ENCODE data around the gene LTO1. TPM values are rescaled to one million over a fixed set of nuclear protein-coding genes. Genes with fewer than 3 reads are reported as not detected.

LTO1 gene
- total RNA-seq, 1 donor from 2014 or later: 28.5 TPM

- TF ChIP-seq, protein P1, sequence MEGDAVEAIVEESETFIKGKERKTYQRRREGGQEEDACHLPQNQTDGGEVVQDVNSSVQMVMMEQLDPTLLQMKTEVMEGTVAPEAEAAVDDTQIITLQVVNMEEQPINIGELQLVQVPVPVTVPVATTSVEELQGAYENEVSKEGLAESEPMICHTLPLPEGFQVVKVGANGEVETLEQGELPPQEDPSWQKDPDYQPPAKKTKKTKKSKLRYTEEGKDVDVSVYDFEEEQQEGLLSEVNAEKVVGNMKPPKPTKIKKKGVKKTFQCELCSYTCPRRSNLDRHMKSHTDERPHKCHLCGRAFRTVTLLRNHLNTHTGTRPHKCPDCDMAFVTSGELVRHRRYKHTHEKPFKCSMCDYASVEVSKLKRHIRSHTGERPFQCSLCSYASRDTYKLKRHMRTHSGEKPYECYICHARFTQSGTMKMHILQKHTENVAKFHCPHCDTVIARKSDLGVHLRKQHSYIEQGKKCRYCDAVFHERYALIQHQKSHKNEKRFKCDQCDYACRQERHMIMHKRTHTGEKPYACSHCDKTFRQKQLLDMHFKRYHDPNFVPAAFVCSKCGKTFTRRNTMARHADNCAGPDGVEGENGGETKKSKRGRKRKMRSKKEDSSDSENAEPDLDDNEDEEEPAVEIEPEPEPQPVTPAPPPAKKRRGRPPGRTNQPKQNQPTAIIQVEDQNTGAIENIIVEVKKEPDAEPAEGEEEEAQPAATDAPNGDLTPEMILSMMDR (IDR thresholded peaks at IDR 0.05; ENCODE audit: unreplicated experiment): no peak
- peaks cover 9% of the 10 kb centered on the region for H3K4me1 Mint-ChIP-seq (ENCODE audit: low read depth)
- no peak overlapping the region for H3K4me3 Mint-ChIP-seq (ENCODE audit: low read depth)
- peaks cover 21% of the 10 kb centered on the region for H3K36me3 Mint-ChIP-seq (ENCODE audit: insufficient read depth)
- no peaks in the 10 kb centered on the region for H3K27me3 Mint-ChIP-seq
- H3K27ac Mint-ChIP-seq: peak overlapping the region; percentile 76
- H3K9me3 Mint-ChIP-seq (ENCODE audit: low read depth): no peaks in the 10 kb centered on the region
- DNase-seq (ENCODE audit: low spot score, unreplicated experiment): no peak
These were observed 22.2 kb downstream of the LTO1 start for GRCh38 chr11:69652999-69653398.

GRCh38 chr11:69651834-69652620 is 23.1 kb downstream of the LTO1 start:
- Mint-ChIP-seq H3K9me3 (ENCODE audit: low read depth) (no peaks in the 10 kb centered on the region), H3K4me3 (ENCODE audit: low read depth) (no peak overlapping the region), H3K27ac (peak overlapping the region; percentile 45), H3K4me1 (ENCODE audit: low read depth) (peaks cover 5% of the 10 kb centered on the region), H3K27me3 (no peaks in the 10 kb centered on the region), H3K36me3 (ENCODE audit: insufficient read depth) (peaks cover 21% of the 10 kb centered on the region)
- TF ChIP-seq, protein P1 (IDR thresholded peaks at IDR 0.05; ENCODE audit: unreplicated experiment): no peak
- no peak for DNase-seq (ENCODE audit: low spot score, unreplicated experiment)

DNA sequence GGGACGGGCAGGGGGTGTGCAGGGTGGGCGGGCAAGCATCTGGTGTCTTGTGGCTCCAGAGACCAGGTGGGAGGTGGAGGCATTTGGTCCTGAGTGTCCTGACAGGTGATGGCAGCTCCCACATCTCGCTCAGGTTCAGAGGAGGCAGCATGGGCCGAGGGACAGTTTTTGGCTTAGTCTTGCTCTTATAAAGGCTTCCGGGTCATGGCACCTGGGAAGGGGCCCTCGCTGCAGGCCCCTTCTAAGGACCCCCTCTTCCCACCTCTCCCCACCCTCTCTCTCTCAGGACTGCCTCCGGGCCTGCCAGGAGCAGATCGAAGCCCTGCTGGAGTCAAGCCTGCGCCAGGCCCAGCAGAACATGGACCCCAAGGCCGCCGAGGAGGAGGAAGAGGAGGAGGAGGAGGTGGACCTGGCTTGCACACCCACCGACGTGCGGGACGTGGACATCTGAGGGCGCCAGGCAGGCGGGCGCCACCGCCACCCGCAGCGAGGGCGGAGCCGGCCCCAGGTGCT is 24.3 kb downstream of the LTO1 start:
- Mint-ChIP-seq H3K36me3 (ENCODE audit: insufficient read depth) (peaks cover 21% of the 10 kb centered on the region), H3K4me3 (ENCODE audit: low read depth) (no peak overlapping the region), H3K27me3 (no peaks in the 10 kb centered on the region), H3K9me3 (ENCODE audit: low read depth) (no peaks in the 10 kb centered on the region), H3K27ac (no peak overlapping the region), H3K4me1 (ENCODE audit: low read depth) (peaks cover 5% of the 10 kb centered on the region)
- TF ChIP-seq, protein P1 (IDR thresholded peaks at IDR 0.05; ENCODE audit: unreplicated experiment): no peak
- DNase-seq (ENCODE audit: low spot score, unreplicated experiment): no peak

GRCh38 chr11:69650081-69650831 is 24.9 kb downstream of the LTO1 start:
- DNase-seq (ENCODE audit: low spot score, unreplicated experiment): no peak
- TF ChIP-seq, protein P1 (IDR thresholded peaks at IDR 0.05; ENCODE audit: unreplicated experiment): no peak
- H3K9me3 Mint-ChIP-seq (ENCODE audit: low read depth): no peaks in the 10 kb centered on the region
- H3K27me3 Mint-ChIP-seq: no peaks in the 10 kb centered on the region
- H3K36me3 Mint-ChIP-seq (ENCODE audit: insufficient read depth): peaks cover 24% of the 10 kb centered on the region
- H3K27ac Mint-ChIP-seq: peak overlapping the region; percentile 41
- peaks cover 10% of the 10 kb centered on the region for H3K4me1 Mint-ChIP-seq (ENCODE audit: low read depth)
- H3K4me3 Mint-ChIP-seq (ENCODE audit: low read depth): no peak overlapping the region

- peaks cover 6% of the 10 kb centered on the region for H3K4me1 Mint-ChIP-seq (ENCODE audit: low read depth)
- no peaks in the 10 kb centered on the region for H3K27me3 Mint-ChIP-seq
- no peaks in the 10 kb centered on the region for H3K9me3 Mint-ChIP-seq (ENCODE audit: low read depth)
- peaks cover 24% of the 10 kb centered on the region for H3K36me3 Mint-ChIP-seq (ENCODE audit: insufficient read depth)
- no peak overlapping the region for H3K4me3 Mint-ChIP-seq (ENCODE audit: low read depth)
- no peak for DNase-seq (ENCODE audit: low spot score, unreplicated experiment)
- TF ChIP-seq, protein P1 (IDR thresholded peaks at IDR 0.05; ENCODE audit: unreplicated experiment): no peak
- no peak overlapping the region for H3K27ac Mint-ChIP-seq
These were observed 25.6 kb downstream of the LTO1 start for GRCh38 chr11:69649576-69649900.

Data from progenitor cell of endocrine pancreas (in vitro differentiated cells).